ENCODE measurements around the gene AGAP2.

AGAP2 gene

GRCh38 chr12:57767876-57768275 is 29.3 kb upstream of the AGAP2 start:
- no peak for DNase-seq (ENCODE audit: low read depth)

DNA sequence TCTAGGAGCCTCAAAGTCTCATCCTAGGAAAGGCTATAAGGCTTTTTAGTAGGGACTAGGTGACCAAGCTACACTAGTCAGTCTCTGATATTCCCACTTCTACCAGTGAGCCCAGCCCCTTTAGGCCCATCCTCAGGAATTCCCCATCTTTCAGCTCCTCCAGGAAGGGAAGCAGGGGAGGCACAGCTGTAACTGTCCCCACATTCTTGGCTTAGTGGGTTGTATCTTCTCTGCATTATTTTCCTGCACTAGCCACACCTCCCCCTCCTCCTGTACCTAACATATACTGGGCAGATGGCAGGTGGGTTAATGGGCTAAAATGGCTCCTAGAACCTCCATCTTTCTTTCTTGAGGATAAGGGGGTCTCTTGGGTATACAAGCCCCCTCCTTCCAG is 28.8 kb upstream of the AGAP2 start:
- no peak for DNase-seq (ENCODE audit: low read depth)
- no peak overlapping the region for H3K4me3 ChIP-seq (ENCODE audit: low read length)
- TF ChIP-seq, protein P1, sequence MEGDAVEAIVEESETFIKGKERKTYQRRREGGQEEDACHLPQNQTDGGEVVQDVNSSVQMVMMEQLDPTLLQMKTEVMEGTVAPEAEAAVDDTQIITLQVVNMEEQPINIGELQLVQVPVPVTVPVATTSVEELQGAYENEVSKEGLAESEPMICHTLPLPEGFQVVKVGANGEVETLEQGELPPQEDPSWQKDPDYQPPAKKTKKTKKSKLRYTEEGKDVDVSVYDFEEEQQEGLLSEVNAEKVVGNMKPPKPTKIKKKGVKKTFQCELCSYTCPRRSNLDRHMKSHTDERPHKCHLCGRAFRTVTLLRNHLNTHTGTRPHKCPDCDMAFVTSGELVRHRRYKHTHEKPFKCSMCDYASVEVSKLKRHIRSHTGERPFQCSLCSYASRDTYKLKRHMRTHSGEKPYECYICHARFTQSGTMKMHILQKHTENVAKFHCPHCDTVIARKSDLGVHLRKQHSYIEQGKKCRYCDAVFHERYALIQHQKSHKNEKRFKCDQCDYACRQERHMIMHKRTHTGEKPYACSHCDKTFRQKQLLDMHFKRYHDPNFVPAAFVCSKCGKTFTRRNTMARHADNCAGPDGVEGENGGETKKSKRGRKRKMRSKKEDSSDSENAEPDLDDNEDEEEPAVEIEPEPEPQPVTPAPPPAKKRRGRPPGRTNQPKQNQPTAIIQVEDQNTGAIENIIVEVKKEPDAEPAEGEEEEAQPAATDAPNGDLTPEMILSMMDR (IDR thresholded peaks at IDR 0.05; ENCODE audit: insufficient read depth, low read depth, low read length, missing control alignments): no peak

More at GRCh38 chr12:57767876-57768275, 29.3 kb upstream of the AGAP2 start:
- H3K4me3 ChIP-seq (ENCODE audit: low read length): no peak overlapping the region
- TF ChIP-seq, protein P1 (IDR thresholded peaks at IDR 0.05; ENCODE audit: insufficient read depth, low read depth, low read length, missing control alignments): no peak

- DNase-seq (ENCODE audit: low read depth): peak; percentile 78
- TF ChIP-seq, protein P1 (IDR thresholded peaks at IDR 0.05; ENCODE audit: insufficient read depth, low read depth, low read length, missing control alignments): no peak
- H3K4me3 ChIP-seq (ENCODE audit: low read length): peak within 1 kb of the TSS; percentile 53
Observed at GRCh38 chr12:57766464-57767304, 28.1 kb upstream of the AGAP2 start, which contains the start of gene CYP27B1. CYP27B1 (minus strand) TSS chr12:57767078; CDS start chr12:57767041, 37 bp downstream.

DNA sequence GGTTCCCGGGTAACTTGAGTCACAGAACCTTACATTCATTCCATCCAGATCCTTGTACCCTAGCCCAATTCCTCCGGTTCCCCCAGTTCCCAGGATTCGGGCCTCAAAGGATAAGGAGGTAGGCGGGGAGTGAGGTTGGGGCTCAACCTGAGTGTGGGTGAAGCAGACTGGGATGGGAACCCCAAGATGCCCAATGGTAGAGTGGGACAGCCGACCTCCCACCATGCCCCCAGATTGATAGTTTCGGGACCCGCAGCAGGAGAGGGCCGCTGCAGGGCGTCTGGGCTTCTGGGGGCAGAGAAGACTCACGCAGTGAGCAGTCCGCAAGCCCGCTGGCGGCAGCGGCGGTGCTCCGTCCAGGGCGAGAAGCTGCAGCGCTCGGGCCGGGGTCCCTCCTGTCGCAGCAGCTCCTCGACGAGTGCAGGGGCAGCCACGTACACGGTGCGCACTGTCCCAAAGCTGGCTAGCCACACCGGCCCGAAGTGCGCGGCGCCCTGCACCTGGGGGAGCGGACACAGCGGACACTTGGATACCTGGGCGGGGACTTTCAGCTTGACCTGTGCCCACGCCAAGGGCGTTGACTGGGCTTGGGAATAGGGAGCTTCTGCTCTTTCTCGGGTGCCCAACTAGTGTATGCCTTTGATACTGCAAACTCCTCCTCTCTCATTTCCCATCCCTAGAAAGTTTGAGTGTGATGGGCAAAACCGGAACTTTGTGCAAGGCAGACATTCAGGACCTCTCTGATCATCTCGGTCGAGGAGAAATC is 27.3 kb upstream of the AGAP2 start:
- DNase-seq (ENCODE audit: low read depth): peak; percentile 24
- TF ChIP-seq, protein P1 (IDR thresholded peaks at IDR 0.05; ENCODE audit: insufficient read depth, low read depth, low read length, missing control alignments): no peak
- H3K4me3 ChIP-seq (ENCODE audit: low read length): peak overlapping the region; percentile 53

DNA sequence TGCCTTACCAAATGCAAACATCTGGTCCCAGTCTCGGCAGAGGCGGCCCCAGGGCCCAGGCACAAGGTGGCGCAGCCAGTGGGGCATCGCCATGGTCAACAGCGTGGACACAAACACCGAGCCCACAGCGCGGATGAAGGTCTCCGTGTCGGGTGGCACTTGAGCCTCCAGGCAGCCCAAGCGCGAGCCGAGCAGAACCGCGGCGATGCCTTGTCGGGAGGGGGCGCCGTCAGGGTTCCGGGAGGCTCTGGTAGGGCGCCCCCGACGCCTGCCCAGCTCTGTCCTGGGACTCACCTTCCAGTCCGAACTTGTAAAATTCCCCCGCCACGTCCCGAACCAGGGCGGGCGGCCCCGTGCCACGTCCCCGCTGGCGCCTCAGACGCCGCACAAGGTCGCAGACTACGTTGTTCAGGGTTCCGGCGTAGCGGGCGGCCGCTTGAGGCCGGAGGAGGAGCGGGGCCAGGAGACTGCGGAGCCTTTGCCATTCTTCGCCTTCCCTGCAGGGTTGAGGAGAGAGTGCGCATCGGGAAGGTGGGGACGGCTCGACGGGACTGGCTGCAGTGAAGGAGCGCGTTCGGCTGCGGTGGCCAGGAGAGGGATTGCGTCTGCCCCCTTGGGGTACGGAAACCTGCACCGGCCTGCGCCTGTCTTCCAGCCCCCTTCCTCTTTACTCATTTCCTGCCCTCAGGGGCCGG is 26.6 kb upstream of the AGAP2 start:
- TF ChIP-seq, protein P1 (IDR thresholded peaks at IDR 0.05; ENCODE audit: insufficient read depth, low read depth, low read length, missing control alignments): peak; percentile 31
- H3K4me3 ChIP-seq (ENCODE audit: low read length): peak overlapping the region; percentile 53
- DNase-seq (ENCODE audit: low read depth): peak; percentile 86

- H3K4me3 ChIP-seq (ENCODE audit: low read length): peak overlapping the region; percentile 53
- TF ChIP-seq, protein P1 (IDR thresholded peaks at IDR 0.05; ENCODE audit: insufficient read depth, low read depth, low read length, missing control alignments): no peak
- DNase-seq (ENCODE audit: low read depth): no peak
Observed at GRCh38 chr12:57764662-57765002, 26.1 kb upstream of the AGAP2 start.
